GM12872 (cell line): ENCODE data around the gene SPAG17.

ENCODE experiments used
- TF ChIP-seq, protein P1 (sequence below): IDR thresholded peaks from 3 replicates; pipeline ENCODE4 v1.5.1; 2011; ENCODE audit warnings: low read depth, mild to moderate bottlenecking, low read length, moderate library complexity; ENCODE audit not compliant: insufficient read depth

Gene SPAG17

DNA sequence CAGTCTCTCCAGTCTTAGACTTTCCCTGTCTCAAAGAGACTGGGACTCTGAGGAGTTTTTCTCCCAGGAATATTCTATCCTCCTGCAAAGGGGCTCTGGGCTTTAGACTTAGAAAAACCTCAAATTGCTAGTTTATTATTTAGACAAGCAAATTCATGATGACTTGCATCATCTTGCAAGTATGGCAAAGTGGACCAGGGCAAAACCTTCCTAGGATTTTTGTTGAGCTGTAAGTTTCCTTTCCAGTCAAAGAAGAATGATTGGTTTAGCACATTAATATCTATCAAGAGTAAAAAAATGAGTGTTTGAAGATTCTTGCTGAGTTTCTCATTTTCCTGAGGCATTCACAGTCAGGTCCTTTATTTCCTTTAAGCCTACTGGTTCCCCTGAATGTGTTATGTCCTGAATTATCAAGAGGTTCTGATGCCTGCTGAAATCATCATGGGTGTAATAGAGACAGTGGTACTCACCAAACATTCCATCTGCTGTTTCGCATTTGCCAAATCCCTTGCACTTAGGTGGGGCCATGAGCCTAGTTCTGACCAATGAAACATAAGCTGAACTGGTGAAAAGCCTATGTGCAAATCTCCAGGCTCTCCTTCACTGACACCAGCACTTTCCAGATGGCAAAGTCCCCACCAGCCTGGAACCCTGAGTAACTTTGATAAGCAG, 25.2 kb upstream of the SPAG17 start:
- TF ChIP-seq, protein P1, sequence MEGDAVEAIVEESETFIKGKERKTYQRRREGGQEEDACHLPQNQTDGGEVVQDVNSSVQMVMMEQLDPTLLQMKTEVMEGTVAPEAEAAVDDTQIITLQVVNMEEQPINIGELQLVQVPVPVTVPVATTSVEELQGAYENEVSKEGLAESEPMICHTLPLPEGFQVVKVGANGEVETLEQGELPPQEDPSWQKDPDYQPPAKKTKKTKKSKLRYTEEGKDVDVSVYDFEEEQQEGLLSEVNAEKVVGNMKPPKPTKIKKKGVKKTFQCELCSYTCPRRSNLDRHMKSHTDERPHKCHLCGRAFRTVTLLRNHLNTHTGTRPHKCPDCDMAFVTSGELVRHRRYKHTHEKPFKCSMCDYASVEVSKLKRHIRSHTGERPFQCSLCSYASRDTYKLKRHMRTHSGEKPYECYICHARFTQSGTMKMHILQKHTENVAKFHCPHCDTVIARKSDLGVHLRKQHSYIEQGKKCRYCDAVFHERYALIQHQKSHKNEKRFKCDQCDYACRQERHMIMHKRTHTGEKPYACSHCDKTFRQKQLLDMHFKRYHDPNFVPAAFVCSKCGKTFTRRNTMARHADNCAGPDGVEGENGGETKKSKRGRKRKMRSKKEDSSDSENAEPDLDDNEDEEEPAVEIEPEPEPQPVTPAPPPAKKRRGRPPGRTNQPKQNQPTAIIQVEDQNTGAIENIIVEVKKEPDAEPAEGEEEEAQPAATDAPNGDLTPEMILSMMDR, result no peak

GRCh38 chr1:118209648-118210047, 24.6 kb upstream of the SPAG17 start:
- TF ChIP-seq, protein P1, result no peak

DNA sequence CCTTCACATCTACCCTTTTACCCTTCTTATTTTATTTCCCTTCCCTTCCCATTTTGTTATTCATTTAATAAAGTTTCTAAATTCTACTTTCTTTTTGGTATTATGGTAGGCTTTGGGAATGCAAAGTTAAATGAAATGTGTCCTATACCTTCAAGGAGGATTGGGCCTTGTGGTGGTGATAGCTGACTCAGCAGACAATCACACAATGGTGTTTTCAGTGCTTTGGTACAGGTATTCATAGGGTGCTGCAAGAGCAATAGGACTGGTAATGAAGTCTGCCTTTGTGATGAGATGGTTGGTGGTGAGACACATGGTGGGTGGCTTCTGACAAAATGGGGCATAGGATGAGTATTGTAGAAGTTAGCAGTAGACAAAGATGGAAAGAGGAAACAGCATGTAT, 21.9 kb upstream of the SPAG17 start:
- TF ChIP-seq, protein P1, result no peak

GRCh38 chr1:118204648-118205047, 19.6 kb upstream of the SPAG17 start:
- TF ChIP-seq, protein P1, result no peak

DNA sequence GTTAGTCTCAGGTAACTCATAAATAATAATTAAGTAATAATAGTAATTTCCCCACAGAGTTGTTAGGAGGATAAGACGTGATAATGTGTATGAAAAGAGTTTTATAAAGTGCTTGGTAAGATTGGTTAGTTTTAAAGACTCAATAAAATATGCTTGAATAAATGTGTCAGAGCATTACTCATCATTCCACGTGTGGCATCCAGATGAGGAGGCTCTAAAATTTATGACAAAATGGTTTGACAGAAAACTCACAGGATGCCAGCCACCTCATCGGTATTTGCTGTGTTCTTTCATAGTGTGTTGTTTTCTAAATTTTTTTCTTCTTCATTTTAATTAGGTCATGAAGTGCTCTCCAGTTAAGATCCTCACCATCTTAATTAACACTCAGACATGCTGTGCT, 19.1 kb upstream of the SPAG17 start:
- TF ChIP-seq, protein P1, result no peak

DNA sequence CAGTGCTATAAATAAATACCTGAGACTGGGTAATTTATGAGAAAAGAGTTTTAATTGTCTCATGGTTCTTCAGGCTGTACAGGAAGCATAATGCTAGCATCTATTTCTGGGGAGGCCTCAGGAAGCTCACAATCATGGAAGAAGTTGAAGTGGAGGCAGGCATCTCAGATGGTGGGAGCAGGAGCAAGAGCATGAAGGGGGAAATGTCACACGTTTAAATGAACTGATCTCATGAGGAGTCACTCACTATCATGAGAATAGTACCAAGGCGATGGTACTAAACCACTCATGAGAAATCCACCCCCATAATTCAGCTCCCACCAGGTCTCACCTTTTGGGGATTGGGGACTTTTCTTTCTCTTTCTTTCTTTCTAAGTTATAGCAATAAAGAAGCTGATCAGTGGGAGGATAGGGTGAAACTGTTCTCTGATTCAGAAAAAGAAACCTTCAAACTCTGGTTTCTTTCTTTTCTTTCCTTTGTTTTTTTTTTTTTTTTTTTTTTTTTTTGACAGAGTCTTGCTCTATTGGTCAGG, 17.1 kb upstream of the SPAG17 start:
- TF ChIP-seq, protein P1, result no peak

DNA sequence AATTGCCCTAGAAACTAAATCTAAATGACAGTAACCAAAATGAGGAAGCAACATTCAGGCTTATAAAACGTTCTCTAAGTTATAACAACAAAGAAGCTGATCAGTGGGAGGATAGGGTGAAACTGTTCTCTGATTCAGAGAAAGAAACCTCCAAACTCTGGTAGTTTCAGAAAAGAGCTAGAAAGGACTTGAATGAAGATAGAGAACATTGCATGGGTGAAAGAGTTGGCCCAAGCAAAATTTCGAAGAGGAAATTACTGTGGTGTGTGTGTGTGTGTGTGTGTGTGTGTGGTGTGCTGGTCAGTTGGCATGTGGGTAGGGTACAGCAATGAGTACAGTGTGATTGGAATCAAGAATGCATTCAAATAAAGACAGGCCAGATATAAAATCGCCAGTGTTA, 16.5 kb upstream of the SPAG17 start:
- TF ChIP-seq, protein P1, result no peak

DNA sequence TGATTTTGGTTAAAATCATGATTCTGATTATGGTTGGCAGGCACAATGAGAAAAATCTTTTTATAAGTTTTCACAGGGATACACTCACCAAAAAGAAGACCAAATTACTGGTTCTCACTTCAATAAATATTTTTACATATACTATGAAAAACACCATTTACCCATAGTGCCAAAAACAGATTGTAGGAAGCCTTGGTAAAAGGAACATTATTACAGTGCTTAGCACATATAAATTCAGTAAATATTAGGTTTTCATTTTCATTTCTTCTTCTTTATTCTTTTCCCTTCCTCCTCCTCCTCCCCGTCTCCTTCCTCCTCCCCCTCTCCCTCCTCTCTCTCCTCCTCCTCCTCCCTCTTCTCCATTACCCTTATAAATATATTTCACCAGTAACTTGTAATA, 15.8 kb upstream of the SPAG17 start:
- TF ChIP-seq, protein P1, result no peak
